Heart left ventricle (tissue), 16 donors: ENCODE data around the gene RPS2. TPM values are rescaled to one million over a fixed set of nuclear protein-coding genes. Genes with fewer than 3 reads are reported as not detected.

Source experiments
- ATAC-seq, 4 donors: fragments of 200-7000 bp; cut with Tn5 transposase; one replicate each; pipeline ENCODE4 v1.9.1; 2020 to 2022; ENCODE audit warnings: moderate library complexity in 4 of 4, mild to moderate bottlenecking in 3 of 4, moderate number of reproducible peaks in 1 of 4
- DNase-seq, 5 donors: peaks; one replicate each; pipeline ENCODE4 v3.0.0-alpha.2; 2020
- H3K27ac ChIP-seq, 12 donors: fragments of 200-600 bp; sonication (generic) in 4 of 12; one replicate each; pipeline versions ENCODE4 v1.5.0 to v1.8.0; 2016 to 2022; ENCODE audit warnings: mild to moderate bottlenecking in 2 of 12
- H3K27me3 ChIP-seq, 9 donors: fragments of 200-600 bp; sonication (generic) in 2 of 9; one replicate each; pipeline versions ENCODE4 v1.5.1 to v1.8.0; 2016 to 2022; ENCODE audit warnings: mild to moderate bottlenecking in 3 of 9
- H3K36me3 ChIP-seq, 9 donors: fragments of 200-600 bp; sonication (generic) in 2 of 9; one replicate each; pipeline versions ENCODE4 v1.5.0 to v1.8.0; 2018 to 2022; ENCODE audit warnings: mild to moderate bottlenecking in 2 of 9
- H3K4me1 ChIP-seq, 12 donors: fragments of 200-600 bp; sonication (generic) in 4 of 12; one replicate each; pipeline versions ENCODE4 v1.5.0 to v1.8.0; 2016 to 2022; ENCODE audit warnings: mild to moderate bottlenecking in 3 of 12
- H3K4me3 ChIP-seq, 12 donors: fragments of 200-600 bp; sonication (generic) in 4 of 12; one replicate each; pipeline versions ENCODE4 v1.5.0 to v1.8.0; 2017 to 2022; ENCODE audit warnings: mild to moderate bottlenecking in 9 of 12, moderate library complexity in 4 of 12
- H3K9me3 ChIP-seq, 12 donors: fragments of 200-600 bp; sonication (generic) in 4 of 12; one replicate each; pipeline versions ENCODE4 v1.5.0 to v1.8.0; 2016 to 2022; ENCODE audit warnings: mild to moderate bottlenecking in 1 of 12
- CTCF ChIP-seq, 12 donors: fragments of 200-600 bp; sonication (generic) in 4 of 12; IDR thresholded peaks; one replicate each; pipeline versions ENCODE4 v1.5.0 to v1.8.0; 2018 to 2022; ENCODE audit warnings: antibody characterized with exemption in 12 of 12, mild to moderate bottlenecking in 5 of 12
- POLR2A ChIP-seq, 2 donors: fragments of 450-650 bp; IDR thresholded peaks; one replicate each; pipeline ENCODE4 v1.6.1; 2017; ENCODE audit warnings: antibody characterized with exemption in 2 of 2, mild to moderate bottlenecking in 2 of 2, moderate library complexity in 2 of 2
- WGBS, 4 donors: extraction: QIAGEN DNeasy Blood & Tissue Kit in 2 of 4; methylation state at CpG; one replicate each; pipeline versions ENCODE4 v1.1.5 to v1.1.7; 2013 to 2018; 5-methylcytosine and 5-hydroxymethylcytosine counted together
- intact Hi-C, 10 donors: fragments of 100-400 bp; cut with DNase I; formaldehyde crosslinking; loops; one replicate each; pipeline versions ENCODE4 v1.11.1 to v1.14.2; 2022
- polyA plus RNA-seq, 2 donors: library from polyadenylated mRNA; stranded (reverse); fragments of 200-250 nt; gene quantifications; one replicate each; pipeline ENCODE4 v1.2.3, GENCODE V29; 2013
- total RNA-seq, 9 donors: library from RNA; depleted of rRNA in 2 of 9; stranded (reverse); fragments of >200 nt in 2 of 9; fragmentation: NEBNext Ultra II Directional in 3 of 9; extraction: Animal tissue kit (Norgen Biotek cat#: 25700) in 3 of 9; gene quantifications; one replicate each; pipeline versions ENCODE4 v1.1.0 to v1.2.4, GENCODE V29; 2016 to 2023
- donor health status: ischemic (EF 13 %, LVEDD 7.1; RV severe dilation, severe dysfunction).
- donor health status: healthy with polysubstance abuse.
- donor health status: DM: no; HTN: yes; CAD: no.
- donor health status: DM: no; HTN: no; CAD: no.
- donor health status: ischemic (EF 25% LVEDD 6.9; RV normal size, moderate dysfunction).
- donor health status: ischemic (EF 25% LVEDD 5.7; RV mildly dilated, moderate dysfunction).
- donor health status: healthy.
- donor health status: DM: yes; HTN: yes; CAD: no.
- donor health status: ischemic (EF 35%, LVEDD 5.7; RV mildly dilated, moderate dysfunction).
- donor health status: nonischemic (EF 11% LVEDD 7.7; RV severe dilation, severe dysfunction).
- donor health status: DM: yes; HTN: yes; CAD: no.
- donor health status: PGD.
- donor health status: ischemic (EF 29% LVEDD 5.4; RV normal size, mild dysfunction).
- donor health status: nonischemic (EF 23%, LVEDD 6.1; RV moderate dilation, normal function).

Gene RPS2
- total and polyA plus RNA-seq, 11 donors: 673 to 2,484 (median 1,002) TPM

- Histone ChIP-seq H3K27me3 (no peaks in the 10 kb centered on the region), H3K9me3 (no peaks in the 10 kb centered on the region), H3K36me3 (no peaks in the 10 kb centered on the region), H3K4me3 (peak overlapping the region; percentile 32 to 62 (median 54)), H3K27ac (peak overlapping the region; percentile 75 to 99 (median 96)), H3K4me1 (peaks cover 0 to 33% (median 5%) of the 10 kb centered on the region in 12 donors)
- TF ChIP-seq POLR2A (IDR thresholded peaks at IDR 0.05) (no peak), CTCF (IDR thresholded peaks at IDR 0.05) (no peak)
- peak in 2 of 5 donors; percentile 20 to 40 for DNase-seq
- WGBS, 4 donors: 53 to 94% (median 63%) methylated on average over 4 to 22 of the region's 22 CpGs
- intact Hi-C loops: no loop called here
- ATAC-seq: peak in 3 of 4 donors; percentile 17 to 23 (median 22)
Measured at GRCh38 chr16:1953734-1954133, 10.9 kb downstream of the RPS2 start.

GRCh38 chr16:1950559-1950958 lies 14.1 kb downstream of the RPS2 start:
- no peak for TF ChIP-seq CTCF (IDR thresholded peaks at IDR 0.05)
- TF ChIP-seq POLR2A (IDR thresholded peaks at IDR 0.05): no peak
- WGBS, 4 donors: 49 to 72% (median 59%) methylated on average over 8 to 19 of the region's 19 CpGs
- ATAC-seq (peak; percentile 39 to 76 (median 60)), DNase-seq (peak in 4 of 5 donors; percentile 64 to 83 (median 70))
- Histone ChIP-seq H3K4me3 (no peak overlapping the region), H3K4me1 (peaks cover 0 to 30% (median 5%) of the 10 kb centered on the region in 12 donors), H3K27me3 (no peaks in the 10 kb centered on the region), H3K9me3 (no peaks in the 10 kb centered on the region), H3K27ac (peak overlapping the region; percentile 59 to 97 (median 83)), H3K36me3 (peaks cover 0 to 4% (median 0%) of the 10 kb centered on the region in 9 donors)
- intact Hi-C loops: no loop called here

GRCh38 chr16:1950047-1950446 lies 14.6 kb downstream of the RPS2 start:
- ATAC-seq: peak; percentile 4 to 36 (median 22)
- Histone ChIP-seq H3K36me3 (peaks cover 0 to 4% (median 0%) of the 10 kb centered on the region in 9 donors), H3K9me3 (no peaks in the 10 kb centered on the region), H3K4me3 (no peak overlapping the region), H3K27ac (peak overlapping the region; percentile 59 to 97 (median 83)), H3K4me1 (peaks cover 0 to 30% (median 5%) of the 10 kb centered on the region in 12 donors), H3K27me3 (no peaks in the 10 kb centered on the region)
- no peak for TF ChIP-seq CTCF (IDR thresholded peaks at IDR 0.05)
- no peak for TF ChIP-seq POLR2A (IDR thresholded peaks at IDR 0.05)
- 39 to 68% (median 55%) methylated on average over 4 to 7 of the region's 7 CpGs for WGBS, 4 donors
- DNase-seq: peak in 1 of 5 donors; percentile 55
- intact Hi-C loops: no loop called here

- Histone ChIP-seq H3K4me1 (peaks cover 0 to 30% (median 5%) of the 10 kb centered on the region in 12 donors), H3K36me3 (peaks cover 0 to 4% (median 0%) of the 10 kb centered on the region in 9 donors), H3K27me3 (no peaks in the 10 kb centered on the region), H3K27ac (peak overlapping the region in 1 of 12 donors; percentile 37), H3K4me3 (no peak overlapping the region), H3K9me3 (no peaks in the 10 kb centered on the region)
- DNase-seq (no peak), ATAC-seq (no peak)
- intact Hi-C loops: no loop called here
- TF ChIP-seq POLR2A (IDR thresholded peaks at IDR 0.05): no peak
- TF ChIP-seq CTCF (IDR thresholded peaks at IDR 0.05): no peak
- WGBS, 4 donors: 86 to 94% (median 93%) methylated on average over 10 to 11 of the region's 11 CpGs
Measured at GRCh38 chr16:1949507-1949906, 15.1 kb downstream of the RPS2 start.
